ENCODE measurements around the gene SHISA9. TPM values are rescaled to one million over a fixed set of nuclear protein-coding genes. Genes with fewer than 3 reads are reported as not detected.

Gene SHISA9
- total and polyA plus RNA-seq, 7 donors = 0.01 to 0.97 (median 0.07) TPM

DNA sequence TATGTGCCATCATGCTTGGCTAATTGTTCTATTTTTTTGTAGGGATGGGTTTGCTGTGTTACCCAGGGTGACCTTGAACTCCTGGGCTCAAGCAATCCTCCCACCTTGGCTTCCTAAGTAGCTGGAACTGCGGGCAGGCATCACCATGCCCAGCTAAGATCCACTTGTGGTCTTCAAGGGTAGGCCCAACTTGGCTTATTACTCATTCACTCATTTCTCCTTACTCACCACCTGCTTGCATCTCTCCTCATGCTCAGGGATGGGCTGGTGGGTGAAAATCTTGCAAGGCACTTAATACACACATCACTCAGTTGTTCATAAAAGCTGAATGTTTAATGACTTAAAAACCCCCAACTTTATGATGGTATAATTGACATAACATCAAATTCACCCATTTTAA is 207.8 kb downstream of the SHISA9 start:
- intact Hi-C loops (cut with DNase I) = no loop called here
- ATAC-seq = no peak
- 67 to 94% (median 77%) methylated on average over 1 of the region's 1 CpG for WGBS, 3 donors
- no peak overlapping the region for H3K4me3 ChIP-seq
- no peaks in the 10 kb centered on the region for H3K27me3 ChIP-seq (ENCODE audit: insufficient read depth in 3 of 3, low read length in 2 of 3)
- TF ChIP-seq, protein P1, sequence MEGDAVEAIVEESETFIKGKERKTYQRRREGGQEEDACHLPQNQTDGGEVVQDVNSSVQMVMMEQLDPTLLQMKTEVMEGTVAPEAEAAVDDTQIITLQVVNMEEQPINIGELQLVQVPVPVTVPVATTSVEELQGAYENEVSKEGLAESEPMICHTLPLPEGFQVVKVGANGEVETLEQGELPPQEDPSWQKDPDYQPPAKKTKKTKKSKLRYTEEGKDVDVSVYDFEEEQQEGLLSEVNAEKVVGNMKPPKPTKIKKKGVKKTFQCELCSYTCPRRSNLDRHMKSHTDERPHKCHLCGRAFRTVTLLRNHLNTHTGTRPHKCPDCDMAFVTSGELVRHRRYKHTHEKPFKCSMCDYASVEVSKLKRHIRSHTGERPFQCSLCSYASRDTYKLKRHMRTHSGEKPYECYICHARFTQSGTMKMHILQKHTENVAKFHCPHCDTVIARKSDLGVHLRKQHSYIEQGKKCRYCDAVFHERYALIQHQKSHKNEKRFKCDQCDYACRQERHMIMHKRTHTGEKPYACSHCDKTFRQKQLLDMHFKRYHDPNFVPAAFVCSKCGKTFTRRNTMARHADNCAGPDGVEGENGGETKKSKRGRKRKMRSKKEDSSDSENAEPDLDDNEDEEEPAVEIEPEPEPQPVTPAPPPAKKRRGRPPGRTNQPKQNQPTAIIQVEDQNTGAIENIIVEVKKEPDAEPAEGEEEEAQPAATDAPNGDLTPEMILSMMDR (IDR thresholded peaks at IDR 0.05) = no peak
- H3K9me3 ChIP-seq = peaks cover 3% of the 10 kb centered on the region
- H3K27ac ChIP-seq = no peak overlapping the region
- no peaks in the 10 kb centered on the region for H3K4me1 ChIP-seq
- H3K36me3 ChIP-seq (ENCODE audit: insufficient read depth in 1 of 2, low read depth in 1 of 2) = no peaks in the 10 kb centered on the region
- no peak for DNase-seq

DNA sequence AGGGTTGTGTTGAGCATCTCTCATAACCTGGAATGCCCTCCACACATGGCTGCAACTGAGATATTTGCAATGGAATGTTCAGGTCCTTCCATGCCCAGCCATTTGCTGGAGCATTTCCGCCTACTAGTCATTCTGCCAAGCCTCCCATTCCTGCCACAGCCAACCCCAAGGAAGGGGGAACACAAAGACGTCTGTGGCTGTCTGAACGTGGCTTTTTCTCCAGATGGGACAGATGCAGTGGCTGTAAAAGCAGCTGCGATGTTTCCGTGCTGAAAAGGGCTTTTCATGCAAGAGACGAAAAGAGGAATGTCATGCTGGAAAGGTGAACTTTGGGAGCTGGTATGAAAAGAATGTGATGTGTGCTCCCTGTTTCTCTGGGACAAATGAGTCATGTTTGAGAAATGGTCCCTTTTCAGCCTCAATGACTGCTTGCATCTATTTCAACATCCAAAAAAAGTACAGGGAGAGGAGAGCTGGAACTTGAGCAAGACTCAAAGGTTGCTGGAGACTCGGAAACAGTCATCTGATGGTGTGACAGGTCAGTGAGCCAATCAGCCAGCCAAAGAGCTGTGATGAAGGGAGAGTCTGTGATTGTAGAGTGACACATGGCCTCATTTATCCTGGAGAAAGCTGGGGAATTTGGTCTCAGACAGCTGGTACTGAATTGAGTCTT is 208.9 kb downstream of the SHISA9 start:
- Histone ChIP-seq H3K4me1 (no peaks in the 10 kb centered on the region), H3K36me3 (ENCODE audit: insufficient read depth in 1 of 2, low read depth in 1 of 2) (no peaks in the 10 kb centered on the region), H3K4me3 (no peak overlapping the region), H3K27me3 (ENCODE audit: insufficient read depth in 3 of 3, low read length in 2 of 3) (no peaks in the 10 kb centered on the region), H3K27ac (no peak overlapping the region), H3K9me3 (no peaks in the 10 kb centered on the region)
- peak in 3 of 4 donors; percentile 24 to 83 (median 53) for ATAC-seq
- TF ChIP-seq, protein P1 (IDR thresholded peaks at IDR 0.05) = no peak
- DNase-seq = peak in 1 of 2 donors; percentile 22
- 13 to 16% (median 15%) methylated on average over 7 of the region's 7 CpGs for WGBS, 3 donors
- intact Hi-C loops (cut with DNase I) = no loop called here

DNA sequence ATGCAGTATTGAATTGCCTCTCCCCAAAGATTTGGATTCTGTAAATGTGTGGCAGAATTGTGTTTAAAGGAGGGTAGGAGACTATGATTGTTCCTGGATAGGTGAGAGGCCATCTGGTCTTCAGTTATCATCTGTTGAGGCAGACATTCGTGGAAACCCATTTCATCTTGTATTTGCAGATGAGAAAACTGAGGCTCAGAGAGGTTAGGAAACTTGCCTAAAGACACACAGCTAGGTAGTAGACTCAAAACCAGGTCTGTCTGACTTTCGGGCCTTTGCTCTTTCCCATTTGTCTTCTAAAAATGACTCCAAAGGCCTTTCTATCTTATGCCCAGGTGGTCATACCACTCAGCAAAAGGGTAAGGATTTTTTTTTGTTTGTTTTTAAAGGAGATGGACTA is 210.3 kb downstream of the SHISA9 start:
- Histone ChIP-seq H3K4me1 (no peaks in the 10 kb centered on the region), H3K9me3 (no peaks in the 10 kb centered on the region), H3K36me3 (ENCODE audit: insufficient read depth in 1 of 2, low read depth in 1 of 2) (no peaks in the 10 kb centered on the region), H3K27me3 (ENCODE audit: insufficient read depth in 3 of 3, low read length in 2 of 3) (no peaks in the 10 kb centered on the region), H3K27ac (no peak overlapping the region), H3K4me3 (no peak overlapping the region)
- ATAC-seq = no peak
- WGBS, 3 donors = 83 to 84% (median 84%) methylated on average over 2 of the region's 2 CpGs
- TF ChIP-seq, protein P1 (IDR thresholded peaks at IDR 0.05) = no peak
- no peak for DNase-seq
- intact Hi-C loops (cut with DNase I) = no loop called here

- Histone ChIP-seq H3K36me3 (ENCODE audit: insufficient read depth in 1 of 2, low read depth in 1 of 2) (no peaks in the 10 kb centered on the region), H3K27ac (no peak overlapping the region), H3K4me3 (no peak overlapping the region), H3K9me3 (no peaks in the 10 kb centered on the region), H3K4me1 (no peaks in the 10 kb centered on the region), H3K27me3 (ENCODE audit: insufficient read depth in 3 of 3, low read length in 2 of 3) (no peaks in the 10 kb centered on the region)
- WGBS, 3 donors = 36 to 59% (median 43%) methylated on average over 3 of the region's 3 CpGs
- DNase-seq (no peak), ATAC-seq (no peak)
- TF ChIP-seq, protein P1 (IDR thresholded peaks at IDR 0.05) = no peak
- intact Hi-C loops (cut with DNase I) = no loop called here
Measured at GRCh38 chr16:13113741-13114140, 212.3 kb downstream of the SHISA9 start.

DNA sequence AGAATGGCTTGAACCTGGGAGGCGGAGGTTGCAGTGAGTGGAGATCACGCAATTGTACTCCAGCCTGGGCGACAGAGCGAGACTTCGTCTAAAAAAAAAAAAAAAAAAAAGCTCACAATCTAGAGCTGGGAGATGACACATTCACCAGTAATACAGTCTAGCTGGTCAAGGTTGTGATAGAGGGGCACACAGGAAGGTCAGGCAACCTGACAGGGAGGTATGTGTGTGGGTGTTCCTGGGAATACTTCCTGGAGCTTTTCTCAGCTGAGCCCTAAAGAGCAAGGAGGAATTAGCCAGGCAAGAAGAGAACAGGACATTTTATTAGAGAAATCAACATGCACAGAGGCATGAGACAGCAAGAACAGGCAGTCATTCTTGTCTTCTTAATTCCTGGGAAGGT is 216.7 kb downstream of the SHISA9 start:
- Histone ChIP-seq H3K27me3 (ENCODE audit: insufficient read depth in 3 of 3, low read length in 2 of 3) (no peaks in the 10 kb centered on the region), H3K4me1 (no peaks in the 10 kb centered on the region), H3K4me3 (no peak overlapping the region), H3K36me3 (ENCODE audit: insufficient read depth in 1 of 2, low read depth in 1 of 2) (no peaks in the 10 kb centered on the region), H3K9me3 (no peaks in the 10 kb centered on the region), H3K27ac (no peak overlapping the region)
- intact Hi-C loops (cut with DNase I) = no loop called here
- WGBS, 3 donors = 80 to 96% (median 95%) methylated on average over 5 of the region's 5 CpGs
- TF ChIP-seq, protein P1 (IDR thresholded peaks at IDR 0.05) = no peak
- ATAC-seq (no peak), DNase-seq (no peak)
